Osteoblast (primary cell): ENCODE results near the gene ZNF793. TPM values are rescaled to one million over a fixed set of nuclear protein-coding genes. Genes with fewer than 3 reads are reported as not detected.

Experiments
- DNase-seq: peaks from one replicate; pipeline ENCODE4 v3.0.0; 2011; ENCODE audit warnings: low spot score, mixed read lengths; ENCODE audit not compliant: insufficient read length; ENCODE audit errors: missing footprints
- H2AFZ ChIP-seq: 2 replicates; pipeline ENCODE4 v1.6.0; 2011; ENCODE audit warnings: mild to moderate bottlenecking, low read length
- H3K27ac ChIP-seq: 2 replicates; pipeline ENCODE4 v1.5.1; 2011; ENCODE audit warnings: mild to moderate bottlenecking, low read depth, low read length, moderate library complexity
- H3K27me3 ChIP-seq: 2 replicates; pipeline ENCODE4 v1.6.0; 2012; ENCODE audit warnings: mild to moderate bottlenecking, control low read depth, inconsistent platforms, low read length, moderate library complexity; ENCODE audit not compliant: insufficient read depth
- H3K36me3 ChIP-seq: 2 replicates; pipeline ENCODE4 v1.5.1; 2011; ENCODE audit warnings: mild to moderate bottlenecking, low read length, control low read depth, moderate library complexity; ENCODE audit not compliant: insufficient read depth
- H3K4me1 ChIP-seq: 2 replicates; pipeline ENCODE4 v1.5.1; 2011; ENCODE audit warnings: mild to moderate bottlenecking, low read length, control low read depth, moderate library complexity; ENCODE audit not compliant: insufficient read depth
- H3K4me2 ChIP-seq: 2 replicates; pipeline ENCODE4 v1.6.0; 2011; ENCODE audit warnings: mild to moderate bottlenecking, low read length; ENCODE audit not compliant: insufficient read depth
- H3K4me3 ChIP-seq: fragments of 200-600 bp; sonication (generic); 3 replicates; pipeline ENCODE4 v1.5.1; 2012; ENCODE audit warnings: mild to moderate bottlenecking, low read length, inconsistent platforms; ENCODE audit not compliant: insufficient read depth
- H3K79me2 ChIP-seq: 2 replicates; pipeline ENCODE4 v1.6.0; 2012; ENCODE audit warnings: mild to moderate bottlenecking, low read length, control low read depth, inconsistent platforms; ENCODE audit not compliant: insufficient read depth
- H3K9me3 ChIP-seq: 2 replicates; pipeline ENCODE4 v1.5.1; 2011; ENCODE audit warnings: low read depth, low read length, control low read depth
- H4K20me1 ChIP-seq: 2 replicates; pipeline ENCODE4 v1.6.0; 2012; ENCODE audit warnings: mild to moderate bottlenecking, low read length, control low read depth; ENCODE audit not compliant: insufficient read depth
- total RNA-seq: library from RNA; depleted of rRNA; stranded (reverse); fragments of >200 nt; gene quantifications from 2 replicates; pipeline ENCODE4 v1.2.3, GENCODE V29; 2012
- TF ChIP-seq, protein P1 (sequence below): IDR thresholded peaks from 2 replicates; pipeline ENCODE4 v1.5.1; 2011; ENCODE audit warnings: mild to moderate bottlenecking, low read depth, low read length, moderate library complexity; ENCODE audit errors: extremely low read depth

The ZNF793 gene
- total RNA-seq, 1 donor = 1.8 TPM

GRCh38 chr19:37467608-37468090 is 39.1 kb upstream of the ZNF793 start:
- TF ChIP-seq, protein P1, sequence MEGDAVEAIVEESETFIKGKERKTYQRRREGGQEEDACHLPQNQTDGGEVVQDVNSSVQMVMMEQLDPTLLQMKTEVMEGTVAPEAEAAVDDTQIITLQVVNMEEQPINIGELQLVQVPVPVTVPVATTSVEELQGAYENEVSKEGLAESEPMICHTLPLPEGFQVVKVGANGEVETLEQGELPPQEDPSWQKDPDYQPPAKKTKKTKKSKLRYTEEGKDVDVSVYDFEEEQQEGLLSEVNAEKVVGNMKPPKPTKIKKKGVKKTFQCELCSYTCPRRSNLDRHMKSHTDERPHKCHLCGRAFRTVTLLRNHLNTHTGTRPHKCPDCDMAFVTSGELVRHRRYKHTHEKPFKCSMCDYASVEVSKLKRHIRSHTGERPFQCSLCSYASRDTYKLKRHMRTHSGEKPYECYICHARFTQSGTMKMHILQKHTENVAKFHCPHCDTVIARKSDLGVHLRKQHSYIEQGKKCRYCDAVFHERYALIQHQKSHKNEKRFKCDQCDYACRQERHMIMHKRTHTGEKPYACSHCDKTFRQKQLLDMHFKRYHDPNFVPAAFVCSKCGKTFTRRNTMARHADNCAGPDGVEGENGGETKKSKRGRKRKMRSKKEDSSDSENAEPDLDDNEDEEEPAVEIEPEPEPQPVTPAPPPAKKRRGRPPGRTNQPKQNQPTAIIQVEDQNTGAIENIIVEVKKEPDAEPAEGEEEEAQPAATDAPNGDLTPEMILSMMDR = no peak
- no peaks in the 10 kb centered on the region for H4K20me1 ChIP-seq
- peak overlapping the region; percentile 74 for H3K27ac ChIP-seq
- peak overlapping the region; percentile 94 for H2AFZ ChIP-seq
- peaks cover 21% of the 10 kb centered on the region for H3K36me3 ChIP-seq
- peaks cover 23% of the 10 kb centered on the region for H3K79me2 ChIP-seq
- DNase-seq = peak; percentile 69
- H3K4me3 ChIP-seq = peak overlapping the region; percentile 91
- no peaks in the 10 kb centered on the region for H3K9me3 ChIP-seq
- H3K4me1 ChIP-seq = no peaks in the 10 kb centered on the region
- H3K27me3 ChIP-seq = no peaks in the 10 kb centered on the region
- peak overlapping the region; percentile 81 for H3K4me2 ChIP-seq

DNA sequence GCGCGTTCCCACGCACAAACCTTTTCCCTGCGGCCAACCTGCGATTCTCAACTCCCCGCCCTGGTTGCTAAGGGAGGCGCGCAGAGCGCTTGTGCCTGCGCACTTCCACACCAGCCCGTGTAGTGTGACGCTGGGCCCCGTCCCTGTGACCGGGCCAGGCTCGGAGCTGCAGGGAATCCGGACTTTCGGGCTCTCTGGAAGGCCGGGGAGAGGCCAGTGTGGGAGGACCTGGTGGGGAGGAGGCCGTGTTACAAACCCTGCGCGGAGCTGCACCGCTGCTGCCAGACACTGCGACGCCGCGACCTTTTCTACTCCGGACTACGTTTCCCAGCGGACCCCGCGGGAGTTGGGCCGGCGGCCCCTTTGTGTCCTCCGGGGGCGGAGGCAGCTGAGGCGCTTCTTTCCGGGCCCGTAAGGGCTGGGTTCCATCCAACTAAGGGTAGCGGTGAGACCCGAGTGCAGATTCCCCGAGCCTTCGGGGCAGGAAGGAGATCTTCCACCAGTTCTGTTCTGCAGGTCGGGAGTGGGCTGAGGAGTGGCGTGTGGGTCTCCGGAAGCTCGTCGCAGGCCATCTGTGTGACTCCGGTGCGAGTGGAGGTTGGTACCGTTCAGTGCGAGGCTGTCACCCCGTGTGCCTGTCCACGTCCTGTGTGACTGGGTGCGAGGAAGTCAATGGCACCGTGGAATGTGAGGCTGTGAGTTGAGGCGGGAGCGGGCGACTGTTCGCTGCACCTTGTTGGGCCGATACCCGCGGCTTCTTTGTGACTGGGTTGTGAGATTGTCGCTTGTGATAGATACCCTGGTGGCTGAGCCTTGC is 37.6 kb upstream of the ZNF793 start, which contains the start of gene ZNF570:
Gene ZNF570 (plus strand): TSS at position 396 of the 817 bp plus-strand sequence. CDS start 999 bp downstream, outside the sequence.
- H3K79me2 ChIP-seq = peaks cover 32% of the 10 kb centered on the region
- no peaks in the 10 kb centered on the region for H3K4me1 ChIP-seq
- H3K27ac ChIP-seq = peak within 1 kb of the TSS; percentile 68
- TF ChIP-seq, protein P1 = no peak
- no peaks in the 10 kb centered on the region for H4K20me1 ChIP-seq
- no peaks in the 10 kb centered on the region for H3K9me3 ChIP-seq
- DNase-seq = peak; percentile 92
- H3K36me3 ChIP-seq = peaks cover 15% of the 10 kb centered on the region
- peak within 1 kb of the TSS; percentile 93 for H3K4me2 ChIP-seq
- peak within 1 kb of the TSS; percentile 96 for H2AFZ ChIP-seq
- H3K27me3 ChIP-seq = no peaks in the 10 kb centered on the region
- H3K4me3 ChIP-seq = peak within 1 kb of the TSS; percentile 83

- H3K27me3 ChIP-seq = no peaks in the 10 kb centered on the region
- H4K20me1 ChIP-seq = no peaks in the 10 kb centered on the region
- H2AFZ ChIP-seq = no peak overlapping the region
- H3K36me3 ChIP-seq = peaks cover 17% of the 10 kb centered on the region
- peaks cover 32% of the 10 kb centered on the region for H3K79me2 ChIP-seq
- no peaks in the 10 kb centered on the region for H3K4me1 ChIP-seq
- H3K27ac ChIP-seq = no peak overlapping the region
- H3K4me3 ChIP-seq = peak overlapping the region; percentile 83
- H3K4me2 ChIP-seq = peak overlapping the region; percentile 93
- no peaks in the 10 kb centered on the region for H3K9me3 ChIP-seq
- DNase-seq = peak; percentile 45
- TF ChIP-seq, protein P1 = no peak
These were observed 36.5 kb upstream of the ZNF793 start for GRCh38 chr19:37470216-37470615.

DNA sequence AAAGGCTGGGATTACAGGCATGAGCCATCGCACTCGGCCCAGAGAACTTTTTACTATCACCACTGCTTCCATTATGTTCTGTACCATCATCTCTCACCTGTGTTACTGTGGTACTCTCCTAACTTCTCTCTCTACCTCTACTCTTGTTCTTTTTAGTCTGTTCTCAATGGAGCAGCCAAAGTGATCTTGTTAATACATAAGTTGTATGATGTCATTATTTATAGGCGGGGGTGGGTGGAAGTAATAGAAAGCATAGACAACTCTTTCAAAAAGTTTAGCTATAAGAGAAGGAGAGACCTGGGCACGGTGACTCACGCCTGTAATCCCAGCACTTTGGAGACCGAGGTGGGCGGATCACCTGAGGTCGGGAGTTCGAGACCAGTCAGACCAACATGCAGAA is 34.6 kb upstream of the ZNF793 start:
- H3K27ac ChIP-seq = no peak overlapping the region
- H3K79me2 ChIP-seq = peaks cover 28% of the 10 kb centered on the region
- no peak for DNase-seq
- H2AFZ ChIP-seq = no peak overlapping the region
- H3K9me3 ChIP-seq = peaks cover 2% of the 10 kb centered on the region
- peaks cover 36% of the 10 kb centered on the region for H3K36me3 ChIP-seq
- TF ChIP-seq, protein P1 = no peak
- H3K4me3 ChIP-seq = no peak overlapping the region
- H3K4me2 ChIP-seq = no peak overlapping the region
- no peaks in the 10 kb centered on the region for H4K20me1 ChIP-seq
- H3K27me3 ChIP-seq = no peaks in the 10 kb centered on the region
- no peaks in the 10 kb centered on the region for H3K4me1 ChIP-seq
